ENCODE results near the gene CCSER1.

CCSER1 gene

DNA sequence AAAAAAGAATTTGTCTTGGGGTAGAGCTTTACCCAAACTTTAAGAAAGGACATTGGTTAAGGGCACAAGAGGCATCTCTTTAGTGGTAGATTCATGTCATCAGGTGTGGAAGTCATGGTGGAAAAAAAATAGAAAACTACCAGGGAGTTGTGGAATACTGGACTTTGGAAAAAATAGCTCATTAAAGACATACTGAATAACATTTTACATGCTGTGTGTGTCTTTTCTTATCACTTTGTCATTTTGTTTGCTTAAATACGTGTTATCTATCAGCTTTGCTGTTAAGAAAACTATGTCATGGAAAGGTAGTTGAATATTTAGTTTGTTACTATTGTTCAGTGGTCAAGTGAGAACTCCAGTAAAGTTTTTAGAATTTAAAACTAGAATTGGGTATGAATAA lies 147.0 kb downstream of the CCSER1 start:
- TF ChIP-seq, protein P1, sequence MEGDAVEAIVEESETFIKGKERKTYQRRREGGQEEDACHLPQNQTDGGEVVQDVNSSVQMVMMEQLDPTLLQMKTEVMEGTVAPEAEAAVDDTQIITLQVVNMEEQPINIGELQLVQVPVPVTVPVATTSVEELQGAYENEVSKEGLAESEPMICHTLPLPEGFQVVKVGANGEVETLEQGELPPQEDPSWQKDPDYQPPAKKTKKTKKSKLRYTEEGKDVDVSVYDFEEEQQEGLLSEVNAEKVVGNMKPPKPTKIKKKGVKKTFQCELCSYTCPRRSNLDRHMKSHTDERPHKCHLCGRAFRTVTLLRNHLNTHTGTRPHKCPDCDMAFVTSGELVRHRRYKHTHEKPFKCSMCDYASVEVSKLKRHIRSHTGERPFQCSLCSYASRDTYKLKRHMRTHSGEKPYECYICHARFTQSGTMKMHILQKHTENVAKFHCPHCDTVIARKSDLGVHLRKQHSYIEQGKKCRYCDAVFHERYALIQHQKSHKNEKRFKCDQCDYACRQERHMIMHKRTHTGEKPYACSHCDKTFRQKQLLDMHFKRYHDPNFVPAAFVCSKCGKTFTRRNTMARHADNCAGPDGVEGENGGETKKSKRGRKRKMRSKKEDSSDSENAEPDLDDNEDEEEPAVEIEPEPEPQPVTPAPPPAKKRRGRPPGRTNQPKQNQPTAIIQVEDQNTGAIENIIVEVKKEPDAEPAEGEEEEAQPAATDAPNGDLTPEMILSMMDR (IDR thresholded peaks at IDR 0.05; ENCODE audit: low read depth, low read length, missing control alignments): no peak
- in situ Hi-C loops (cut with HindIII; ENCODE audit: low sequenced_read_pairs): no loop called here

DNA sequence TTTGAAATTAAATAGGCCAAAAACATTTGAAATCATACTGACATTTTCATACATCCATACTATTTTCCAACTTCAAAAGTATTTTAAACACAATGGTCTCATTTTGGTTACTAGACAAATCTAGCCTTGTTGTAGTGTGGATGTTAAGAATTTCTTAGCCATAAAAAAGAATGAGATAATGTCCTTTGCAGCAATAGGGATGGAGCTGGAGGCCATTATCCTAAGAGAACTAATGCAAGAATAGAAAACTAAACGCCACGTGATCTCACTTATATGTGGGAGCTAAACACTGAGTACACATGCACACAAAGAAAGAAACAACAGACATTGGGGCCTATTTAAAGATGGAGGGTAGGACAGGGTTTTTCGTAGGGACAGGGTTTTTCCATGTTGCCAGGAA lies 153.8 kb downstream of the CCSER1 start:
- H3K4me3 ChIP-seq (ENCODE audit: low read depth, low read length): no peak overlapping the region
- TF ChIP-seq, protein P1 (IDR thresholded peaks at IDR 0.05; ENCODE audit: low read depth, low read length, missing control alignments): no peak
- no peak for DNase-seq (ENCODE audit: low read depth)
- in situ Hi-C loops (cut with HindIII; ENCODE audit: low sequenced_read_pairs): no loop called here

More for the DNA sequence above, 147.0 kb downstream of the CCSER1 start:
- no peak for DNase-seq (ENCODE audit: low read depth)
- no peak overlapping the region for H3K4me3 ChIP-seq (ENCODE audit: low read depth, low read length)

DNA sequence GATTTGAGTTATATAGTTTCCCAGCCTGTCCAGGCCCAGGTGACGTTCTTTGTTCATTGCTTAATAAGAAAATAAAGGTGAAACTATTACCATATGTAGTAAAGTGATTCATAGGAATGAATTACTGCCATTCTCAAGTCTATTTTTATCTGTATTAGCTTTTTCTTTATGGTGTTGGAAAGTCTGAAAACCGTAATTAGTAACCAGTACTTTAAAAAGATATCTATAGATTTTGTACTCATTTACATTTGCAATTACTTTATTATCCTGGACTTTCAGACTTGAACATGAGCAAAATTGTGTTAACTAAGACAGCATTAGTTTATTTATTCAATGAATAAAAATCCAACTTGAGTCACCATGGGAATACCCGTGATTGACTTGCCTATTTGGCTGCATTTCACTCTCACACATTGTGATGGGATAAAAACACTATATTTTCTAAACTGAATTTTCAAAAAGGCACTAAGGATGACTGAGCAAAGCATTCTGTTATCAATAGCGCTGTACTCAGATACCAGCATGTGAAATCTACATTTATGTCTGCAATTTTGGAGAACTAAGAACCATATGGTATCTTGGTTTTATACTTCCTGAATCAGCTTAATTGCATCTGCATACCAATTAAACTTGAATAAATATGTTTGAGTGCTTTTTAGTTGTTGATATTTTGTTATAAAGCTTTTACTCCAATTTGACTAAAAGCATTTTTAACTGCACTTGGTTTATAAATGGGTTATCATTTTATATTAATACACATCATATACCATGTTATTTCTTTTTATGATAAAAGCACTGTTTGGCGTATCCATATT lies 154.6 kb downstream of the CCSER1 start:
- in situ Hi-C loops (cut with HindIII; ENCODE audit: low sequenced_read_pairs): no loop called here
- no peak for DNase-seq (ENCODE audit: low read depth)
- TF ChIP-seq, protein P1 (IDR thresholded peaks at IDR 0.05; ENCODE audit: low read depth, low read length, missing control alignments): no peak
- no peak overlapping the region for H3K4me3 ChIP-seq (ENCODE audit: low read depth, low read length)

DNA sequence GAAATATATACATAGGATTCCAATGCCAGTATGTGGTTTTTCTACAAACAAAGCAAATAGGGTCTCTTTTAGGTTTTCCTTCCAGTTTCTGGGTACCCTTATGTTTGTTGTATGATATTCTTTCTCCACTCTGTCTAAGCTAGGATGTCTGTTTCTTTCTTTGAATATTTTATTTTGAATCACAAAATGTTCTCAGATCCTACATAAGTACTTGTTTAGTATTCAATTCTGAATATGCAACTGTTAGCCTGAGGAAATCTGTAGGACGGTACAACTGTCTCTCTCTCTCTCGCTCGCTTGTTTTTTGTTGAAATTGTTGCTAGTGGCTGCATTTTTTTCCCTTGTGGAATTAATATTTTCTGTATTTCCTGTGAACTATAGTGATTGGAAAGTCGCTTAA lies 163.2 kb downstream of the CCSER1 start:
- H3K4me3 ChIP-seq (ENCODE audit: low read depth, low read length): no peak overlapping the region
- DNase-seq (ENCODE audit: low read depth): no peak
- in situ Hi-C loops (cut with HindIII; ENCODE audit: low sequenced_read_pairs): no loop called here
- TF ChIP-seq, protein P1 (IDR thresholded peaks at IDR 0.05; ENCODE audit: low read depth, low read length, missing control alignments): no peak

DNA sequence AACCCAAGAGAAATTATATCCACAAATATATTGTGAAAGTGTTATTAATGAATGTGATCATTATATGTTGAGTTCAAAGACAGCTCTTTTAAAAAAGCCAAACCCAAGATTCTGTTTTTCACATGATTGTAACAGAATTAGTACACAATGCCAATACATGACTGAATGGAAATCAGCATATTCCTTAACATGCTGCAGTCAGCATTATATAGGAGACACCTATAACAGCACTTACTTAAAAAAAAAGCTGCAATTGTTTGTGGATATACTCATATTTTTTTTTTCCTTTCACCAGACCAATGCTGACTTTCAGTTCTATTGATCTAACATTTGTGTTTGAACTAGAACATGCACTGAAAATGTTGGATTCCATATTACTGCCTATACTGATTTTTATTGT lies 165.2 kb downstream of the CCSER1 start:
- H3K4me3 ChIP-seq (ENCODE audit: low read depth, low read length): no peak overlapping the region
- in situ Hi-C loops (cut with HindIII; ENCODE audit: low sequenced_read_pairs): no loop called here
- no peak for DNase-seq (ENCODE audit: low read depth)
- TF ChIP-seq, protein P1 (IDR thresholded peaks at IDR 0.05; ENCODE audit: low read depth, low read length, missing control alignments): no peak

DNA sequence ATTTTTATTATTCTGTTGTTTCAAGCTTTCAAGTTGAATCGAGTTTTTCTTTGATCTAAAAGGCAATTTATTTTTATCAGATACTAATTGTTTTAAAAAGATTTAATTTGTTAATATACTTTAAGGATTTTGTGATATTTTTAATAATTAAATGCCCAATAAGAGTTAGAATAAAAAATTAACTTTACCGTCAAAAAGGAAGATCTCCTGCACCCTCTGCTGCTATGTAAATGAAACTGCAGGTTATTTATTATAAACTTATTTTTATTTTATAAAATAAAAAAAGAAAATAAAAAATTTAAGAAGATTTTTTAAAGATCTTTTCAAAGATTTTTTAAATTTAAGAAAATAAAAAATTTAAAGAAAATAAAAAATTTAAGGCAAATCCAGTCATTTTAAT lies 166.1 kb downstream of the CCSER1 start:
- no peak for DNase-seq (ENCODE audit: low read depth)
- H3K4me3 ChIP-seq (ENCODE audit: low read depth, low read length): no peak overlapping the region
- in situ Hi-C loops (cut with HindIII; ENCODE audit: low sequenced_read_pairs): no loop called here
- TF ChIP-seq, protein P1 (IDR thresholded peaks at IDR 0.05; ENCODE audit: low read depth, low read length, missing control alignments): peak; percentile 28
